ENCODE data around the gene RAPGEF5.

RAPGEF5 gene, protein sequence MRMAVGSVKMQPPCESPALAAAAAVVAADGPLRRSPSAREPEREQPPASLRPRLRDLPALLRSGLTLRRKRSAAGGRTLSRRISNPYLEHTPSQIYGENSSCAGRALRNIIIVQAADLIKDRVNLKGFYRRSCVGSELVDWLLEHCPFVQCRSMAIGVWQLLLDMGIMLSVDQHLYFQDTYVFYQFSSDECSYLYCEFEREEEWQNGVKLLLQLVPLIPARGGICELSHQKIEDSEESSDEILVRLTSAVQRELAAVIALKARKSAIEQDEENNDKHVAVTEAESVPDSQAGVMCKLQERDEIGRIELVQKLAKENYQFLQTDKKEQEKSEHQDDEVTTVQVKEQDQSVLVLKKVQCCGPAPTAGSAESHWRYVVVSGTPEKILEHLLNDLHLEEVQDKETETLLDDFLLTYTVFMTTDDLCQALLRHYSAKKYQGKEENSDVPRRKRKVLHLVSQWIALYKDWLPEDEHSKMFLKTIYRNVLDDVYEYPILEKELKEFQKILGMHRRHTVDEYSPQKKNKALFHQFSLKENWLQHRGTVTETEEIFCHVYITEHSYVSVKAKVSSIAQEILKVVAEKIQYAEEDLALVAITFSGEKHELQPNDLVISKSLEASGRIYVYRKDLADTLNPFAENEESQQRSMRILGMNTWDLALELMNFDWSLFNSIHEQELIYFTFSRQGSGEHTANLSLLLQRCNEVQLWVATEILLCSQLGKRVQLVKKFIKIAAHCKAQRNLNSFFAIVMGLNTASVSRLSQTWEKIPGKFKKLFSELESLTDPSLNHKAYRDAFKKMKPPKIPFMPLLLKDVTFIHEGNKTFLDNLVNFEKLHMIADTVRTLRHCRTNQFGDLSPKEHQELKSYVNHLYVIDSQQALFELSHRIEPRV

GRCh38 chr7:22356701-22357310, at the start of gene RAPGEF5:
Gene RAPGEF5 (minus strand): TSS chr7:22357154. CDS start chr7:22357060, 94 bp downstream.
- no peak for DNase-seq

GRCh38 chr7:22406715-22407114, 49.8 kb upstream of the RAPGEF5 start:
- no peak for DNase-seq

GRCh38 chr7:22404421-22405023, 47.6 kb upstream of the RAPGEF5 start:
- DNase-seq: no peak

GRCh38 chr7:22403344-22403743, 46.4 kb upstream of the RAPGEF5 start:
- no peak for DNase-seq

DNA sequence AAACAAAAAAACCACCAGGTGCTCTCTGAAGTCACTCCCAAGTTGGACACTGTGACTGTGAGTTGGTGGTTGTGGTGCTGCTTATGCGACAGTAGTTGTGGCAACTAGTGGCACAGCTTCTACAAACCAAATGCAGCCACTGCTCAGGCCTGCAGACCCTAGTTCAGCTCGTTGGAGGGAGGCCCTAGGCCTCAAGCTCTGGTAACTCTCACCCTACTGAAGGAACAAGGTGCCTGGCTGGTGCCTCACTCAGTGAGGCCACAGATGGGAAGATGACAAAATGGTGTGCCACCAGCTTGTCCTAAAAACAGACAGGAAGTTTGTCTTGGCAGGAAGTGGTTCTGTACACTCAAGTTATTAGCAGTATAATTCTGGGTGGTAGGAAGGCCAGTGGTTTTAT, 45.3 kb upstream of the RAPGEF5 start:
- DNase-seq: peak in 1 of 2 donors; percentile 2

DNA sequence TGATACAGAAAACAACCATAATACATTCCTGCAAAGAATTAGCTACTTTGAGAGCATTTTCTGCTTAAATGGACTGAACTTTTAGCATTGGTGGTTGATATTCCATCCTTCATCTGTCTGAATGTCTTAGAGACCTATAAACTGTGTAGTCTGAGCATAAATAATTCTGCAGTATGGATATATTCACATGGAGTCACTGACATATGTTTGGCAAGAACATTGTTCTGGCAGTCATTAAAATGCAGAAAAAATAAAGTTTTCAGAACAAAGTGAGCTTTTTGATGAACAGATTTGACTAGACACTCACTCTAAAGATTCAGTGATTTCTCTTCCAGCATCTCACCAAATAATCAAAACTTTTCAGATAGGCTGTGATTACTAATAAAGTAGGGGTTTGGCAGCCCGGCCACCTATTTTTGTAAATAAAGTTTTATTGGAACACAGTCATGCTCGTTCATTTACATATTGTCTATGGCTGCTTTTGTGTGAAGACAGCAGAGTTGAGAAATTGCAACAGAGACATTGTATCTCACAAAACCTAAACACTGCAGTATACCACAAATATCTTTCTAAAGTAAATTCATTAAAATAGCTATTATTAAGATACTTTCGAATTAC, 44.1 kb upstream of the RAPGEF5 start:
- no peak for DNase-seq

GRCh38 chr7:22400150-22400814, 43.3 kb upstream of the RAPGEF5 start:
- DNase-seq: no peak

GRCh38 chr7:22399546-22399945, 42.6 kb upstream of the RAPGEF5 start:
- no peak for DNase-seq

DNA sequence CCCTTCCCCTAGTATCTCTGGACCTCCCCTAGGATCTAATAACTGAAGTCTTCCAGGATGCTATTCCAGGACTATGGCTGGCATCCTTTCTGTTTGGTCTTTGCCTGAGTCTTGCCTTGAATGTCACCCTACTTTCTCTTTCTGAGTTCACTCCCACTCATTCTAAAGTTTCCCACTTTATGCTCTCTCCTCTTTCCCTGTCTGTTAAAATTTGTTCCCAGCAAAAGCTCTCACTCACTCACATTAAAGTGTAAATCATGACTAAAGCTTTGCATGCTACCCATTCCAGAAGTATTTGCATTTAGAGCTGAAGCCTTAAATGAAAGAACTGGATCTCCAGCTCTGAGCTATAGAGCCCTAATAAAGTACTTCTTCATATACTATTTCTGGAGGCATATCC, 42.1 kb upstream of the RAPGEF5 start:
- DNase-seq: no peak

DNA sequence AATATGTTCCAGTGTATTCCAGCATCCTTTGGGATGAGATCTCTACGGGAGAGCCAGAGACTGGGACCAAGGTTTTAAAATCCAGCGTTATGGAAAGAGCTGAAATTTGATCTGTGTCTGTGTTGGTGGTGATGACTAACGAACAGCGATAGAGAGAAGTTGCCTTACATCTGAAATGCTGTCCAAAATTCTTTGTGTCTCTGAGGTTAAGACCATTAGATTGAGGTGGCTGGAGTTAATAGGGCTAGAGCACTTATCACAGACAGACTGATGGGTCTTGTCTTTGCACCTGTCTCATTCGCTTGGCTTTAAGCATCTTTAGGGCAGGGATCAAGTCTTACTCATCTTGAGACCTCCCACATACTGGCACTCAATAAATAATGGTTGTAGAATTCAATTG, 41.0 kb upstream of the RAPGEF5 start:
- no peak for DNase-seq

DNA sequence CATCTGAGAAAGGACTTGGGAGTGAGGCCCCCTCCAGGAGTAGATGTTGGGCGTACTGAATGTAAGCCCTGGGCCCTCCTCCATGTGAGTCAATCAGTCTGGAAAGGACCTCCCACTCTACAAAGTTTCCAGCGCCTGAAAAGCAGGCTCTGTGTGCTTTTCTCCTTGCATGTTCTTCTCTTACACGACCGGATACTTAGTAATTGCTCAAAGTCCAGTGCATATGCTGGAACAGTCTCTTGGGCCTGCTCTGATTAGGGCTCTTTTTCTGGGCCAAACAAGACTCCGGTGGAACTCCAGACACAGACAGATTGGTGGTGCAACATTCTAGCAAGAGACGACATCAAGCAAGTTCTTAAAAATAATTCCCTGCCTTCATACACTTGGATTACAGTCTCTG, 38.3 kb upstream of the RAPGEF5 start:
- DNase-seq: no peak

DNA sequence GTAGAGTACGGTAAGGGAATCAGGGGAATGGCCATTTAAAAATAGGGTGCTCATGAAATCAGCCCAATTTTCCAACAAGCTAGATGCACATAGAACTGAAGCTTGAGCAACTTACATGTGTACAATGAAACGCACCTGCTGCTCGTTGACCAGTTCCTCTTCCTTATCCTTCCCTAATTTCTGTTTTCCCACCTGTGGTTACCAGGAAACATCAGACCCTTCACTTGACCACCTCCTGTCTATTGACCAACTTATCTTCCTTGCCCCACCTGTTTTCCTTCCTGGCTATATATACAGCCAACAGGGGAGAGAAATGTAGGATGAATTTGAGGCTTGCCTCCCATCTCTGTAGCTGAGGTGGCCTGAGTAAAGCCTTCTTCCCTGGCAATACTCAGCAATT, 37.8 kb upstream of the RAPGEF5 start:
- DNase-seq: no peak

DNA sequence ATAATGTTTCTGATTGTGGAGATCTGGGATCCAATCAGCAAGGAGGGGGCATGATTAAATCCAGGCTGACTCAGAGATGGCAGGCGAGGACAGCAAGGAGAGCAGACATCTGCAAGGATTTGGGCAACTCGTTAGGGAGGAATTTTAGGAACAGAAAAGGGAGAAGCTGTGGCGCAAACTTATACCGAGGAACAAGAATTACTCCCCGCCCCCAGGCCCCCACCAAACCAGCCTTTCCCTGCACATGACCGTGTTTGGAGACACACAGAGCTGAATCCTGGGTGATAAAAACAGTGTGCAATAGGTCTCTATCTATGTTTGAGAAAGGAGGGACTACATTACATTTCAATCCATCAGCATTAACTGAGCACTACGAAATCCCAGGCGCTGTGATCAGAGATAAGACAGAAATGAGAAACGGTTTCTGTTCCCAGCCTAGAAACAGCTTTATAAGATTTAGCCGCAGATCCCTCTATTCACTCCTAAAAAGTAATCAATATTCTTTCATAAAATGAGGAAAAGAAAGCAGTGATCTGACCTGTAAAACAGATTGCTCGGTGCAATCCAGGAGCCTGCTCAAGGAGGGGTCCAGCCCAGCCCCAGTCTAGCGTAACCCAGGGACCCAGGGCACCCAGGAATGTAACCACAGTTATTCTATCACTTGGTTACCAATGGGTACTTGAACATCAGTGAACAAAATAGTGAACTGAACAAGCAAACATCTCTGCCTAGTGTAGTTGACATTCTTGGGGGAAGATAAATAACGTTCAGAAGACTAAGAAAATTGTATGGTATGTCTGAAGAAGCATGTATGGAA, 37.2 kb upstream of the RAPGEF5 start:
- DNase-seq: no peak

GRCh38 chr7:22390516-22390915, 33.6 kb upstream of the RAPGEF5 start:
- no peak for DNase-seq

DNA sequence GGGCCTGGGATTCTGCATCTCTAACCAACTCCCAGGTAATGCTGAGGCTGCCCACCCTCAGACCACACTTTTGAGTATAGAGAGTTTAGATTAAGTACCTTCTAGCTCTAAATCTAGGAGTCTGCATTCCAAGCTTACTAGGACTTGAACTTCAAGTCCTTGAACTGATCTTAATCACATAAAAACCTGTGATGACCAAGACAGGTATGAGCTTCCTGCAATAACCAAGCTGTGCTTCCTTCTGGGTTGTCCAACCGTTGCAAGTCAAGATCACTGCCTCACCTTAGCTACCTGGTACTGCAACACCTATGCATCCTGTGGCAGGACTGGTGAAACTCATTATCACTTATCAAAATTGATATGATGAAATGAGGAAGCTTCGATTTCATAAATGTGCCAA, 32.9 kb upstream of the RAPGEF5 start:
- DNase-seq: no peak

- no peak for DNase-seq
Measured at GRCh38 chr7:22387583-22387982, 30.6 kb upstream of the RAPGEF5 start.

GRCh38 chr7:22386865-22387264, 29.9 kb upstream of the RAPGEF5 start:
- no peak for DNase-seq

DNA sequence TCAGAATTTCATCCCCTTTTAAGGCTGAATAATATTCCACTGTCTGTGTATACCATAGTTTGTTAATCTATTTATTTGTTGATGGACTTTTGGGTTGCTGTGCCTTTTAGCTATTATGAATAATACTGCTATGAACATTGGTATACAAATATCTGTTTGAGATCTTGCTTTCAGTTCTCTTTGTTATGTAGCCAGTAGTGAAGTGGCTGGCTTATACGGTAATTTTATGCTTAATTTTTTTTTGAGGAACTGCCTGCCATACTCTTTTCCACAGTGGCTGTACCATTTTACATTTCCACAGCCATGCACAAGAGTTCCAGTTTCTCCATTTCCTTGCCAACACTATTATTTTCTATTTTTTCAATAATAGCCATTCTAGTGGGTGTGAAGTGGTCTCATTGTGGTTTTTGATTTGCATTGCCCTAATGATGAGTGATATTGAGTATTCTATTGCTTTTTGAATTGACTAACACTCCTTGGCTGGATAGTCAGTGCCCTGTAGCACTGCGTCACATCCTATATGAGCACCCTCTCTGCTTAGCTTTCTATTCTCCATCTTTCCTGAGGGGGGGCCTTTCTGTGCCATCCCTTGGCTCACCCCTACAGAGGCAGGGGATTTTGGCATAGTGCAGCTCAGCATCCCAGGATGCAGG, 29.4 kb upstream of the RAPGEF5 start:
- DNase-seq: no peak

GRCh38 chr7:22385326-22385725, 28.4 kb upstream of the RAPGEF5 start:
- DNase-seq: no peak

DNA sequence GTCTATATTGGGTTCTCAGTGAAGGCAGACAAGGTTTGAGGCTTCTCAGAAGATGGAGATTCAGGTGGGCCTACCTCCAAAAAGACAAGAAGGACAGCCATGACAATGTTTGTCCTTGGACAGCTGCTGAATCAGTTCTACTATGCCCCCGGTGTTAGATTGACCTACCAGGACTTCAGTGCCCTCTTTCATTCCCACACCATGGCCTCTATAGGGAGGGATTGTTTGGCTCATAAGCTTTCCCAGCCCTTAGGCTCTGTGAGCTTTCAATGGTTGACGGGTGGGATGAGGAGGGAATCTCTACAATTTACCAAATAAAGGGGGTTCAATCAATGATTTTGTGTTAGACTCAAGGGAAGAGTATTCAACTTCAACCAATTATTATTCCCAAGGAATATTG, 23.4 kb upstream of the RAPGEF5 start:
- no peak for DNase-seq

All from CD4-positive, alpha-beta T cell treated with Interleukin-4 for 1 hour (primary cell).